HG03135 (cell line): ENCODE data around the gene UPK3BL1.
A peak's percentile ranks its signal among the peaks of the same experiment; 100 is the strongest.

Experiments used
- ATAC-seq: cut with Tn5 transposase; IDR thresholded peaks from one replicate; pipeline ENCODE4 v1.9.1; 2021; ENCODE audit warnings: mild to moderate bottlenecking, moderate library complexity; ENCODE audit not compliant: unreplicated experiment

The UPK3BL1 gene

DNA sequence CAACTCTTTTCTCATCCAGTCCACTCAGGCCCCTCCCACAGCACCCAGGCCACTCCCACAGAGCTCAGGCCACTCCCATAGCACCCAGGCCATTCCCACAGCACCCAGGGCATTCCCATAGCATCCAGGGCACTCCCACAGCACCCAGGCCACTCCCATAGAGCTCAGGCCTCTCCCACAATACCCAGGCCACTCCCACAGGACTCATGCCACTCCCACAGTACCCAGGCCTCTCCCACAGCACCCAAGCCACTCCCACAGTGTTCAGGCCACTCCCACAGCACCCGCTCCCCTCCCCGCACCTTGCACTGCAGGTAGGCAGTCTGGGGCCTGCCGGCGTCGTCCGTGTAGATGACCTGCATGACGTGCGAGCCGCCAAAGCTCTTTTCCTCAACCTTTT, 52.7 kb downstream of the UPK3BL1 start:
- ATAC-seq = peak; percentile 38
